HepG2 (cell line): ENCODE measurements around the gene FBF1. TPM values are rescaled to one million over a fixed set of nuclear protein-coding genes. Genes with fewer than 3 reads are reported as not detected.
A peak's percentile ranks its signal among the peaks of the same experiment; 100 is the strongest.

ENCODE experiments used
- EEA1 ChIP-seq: sonication (generic); formaldehyde crosslinking; IDR thresholded peaks from 2 replicates; pipeline ENCODE4 v1.5.1; 2020; ENCODE audit warnings: mild to moderate bottlenecking, missing genetic modification reagents, borderline replicate concordance
- EHMT2 ChIP-seq: fragments of 200-600 bp; sonication (generic); IDR thresholded peaks from 2 replicates; pipeline ENCODE4 v1.7.0; 2017; ENCODE audit warnings: antibody characterized with exemption, low read depth, low read length, borderline replicate concordance
- HNRNPH1 ChIP-seq: fragments of 200-400 bp; formaldehyde crosslinking; optimal IDR thresholded peaks from 2 replicates; pipeline ENCODE3; 2017; ENCODE audit warnings: mild to moderate bottlenecking, low read depth, low read length
- NCOA2 ChIP-seq: sonication (generic); formaldehyde crosslinking; IDR thresholded peaks from 2 replicates; pipeline ENCODE4 v1.8.0; 2022; ENCODE audit warnings: inconsistent platforms
- NR2F2 ChIP-seq: IDR thresholded peaks from 2 replicates; pipeline ENCODE4 v1.6.1; 2012; ENCODE audit warnings: low read depth, inconsistent platforms, borderline replicate concordance
- PHF5A ChIP-seq: IDR thresholded peaks from one replicate; pipeline ENCODE4 v1.6.1; 2018; ENCODE audit warnings: low read depth, missing genetic modification reagents; ENCODE audit not compliant: unreplicated experiment
- SNRNP70 ChIP-seq: fragments of 200-400 bp; formaldehyde crosslinking; IDR thresholded peaks from 2 replicates; pipeline ENCODE4 v1.6.1; 2017; ENCODE audit warnings: mild to moderate bottlenecking, low read depth, low read length, moderate library complexity
- SRSF4 ChIP-seq: fragments of 200-400 bp; formaldehyde crosslinking; IDR thresholded peaks from one replicate; pipeline ENCODE4 v1.6.1; 2018; ENCODE audit warnings: mild to moderate bottlenecking, low read depth, low read length, moderate library complexity; ENCODE audit not compliant: poor library complexity, severe bottlenecking
- TEAD3 ChIP-seq: optimal IDR thresholded peaks from 2 replicates; pipeline ENCODE3; 2016; ENCODE audit warnings: borderline replicate concordance
- ZBED4 ChIP-seq: sonication (generic); formaldehyde crosslinking; IDR thresholded peaks from 2 replicates; pipeline ENCODE4 v1.4.0; 2020; ENCODE audit warnings: missing genetic modification reagents, borderline replicate concordance
- ZBTB43 ChIP-seq: sonication (generic); formaldehyde crosslinking; conservative IDR thresholded peaks from 2 replicates; pipeline ENCODE4 v1.4.0; 2020; ENCODE audit warnings: missing genetic modification reagents
- ZKSCAN1 ChIP-seq: fragments of 150-350 bp; IDR thresholded peaks from 2 replicates; pipeline ENCODE4 v1.6.1; 2014; ENCODE audit warnings: low read length
- ZNF101 ChIP-seq: sonication (generic); formaldehyde crosslinking; IDR thresholded peaks from 2 replicates; pipeline ENCODE4 v1.4.0; 2020; ENCODE audit warnings: mild to moderate bottlenecking, low read depth, missing genetic modification reagents, borderline replicate concordance
- ZNF460 ChIP-seq: sonication (generic); formaldehyde crosslinking; IDR thresholded peaks from 2 replicates; pipeline ENCODE4 v1.5.1; 2020; ENCODE audit warnings: missing genetic modification reagents, mild to moderate bottlenecking, borderline replicate concordance
- ZNF646 ChIP-seq: sonication (generic); formaldehyde crosslinking; IDR thresholded peaks from 2 replicates; pipeline ENCODE4 v1.9.0; 2021; ENCODE audit warnings: mild to moderate bottlenecking, missing genetic modification reagents
- ZNF766 ChIP-seq: sonication (generic); formaldehyde crosslinking; IDR thresholded peaks from 2 replicates; pipeline ENCODE4 v1.5.0; 2020; ENCODE audit warnings: missing genetic modification reagents, borderline replicate concordance
- polyA plus RNA-seq, 8 experiments: library from polyadenylated mRNA; depleted of rRNA in 3 of 8; stranded (reverse) in 7 of 8; unstranded in 1 of 8; fragments of >200 nt; fragmentation: Illumina TruSeq in 4 of 8; extraction: Trizol in 4 of 8; gene quantifications; 2 replicates each; pipeline versions ENCODE4 v1.2.1 to v1.2.3, GENCODE V29; 2011 to 2016; ENCODE audit warnings: low read depth in 4 of 8, missing spikeins in 1 of 8, mixed read lengths in 1 of 8; ENCODE audit not compliant: insufficient read depth in 1 of 8
- total RNA-seq, 5 experiments: library from RNA; depleted of rRNA; stranded (reverse); fragments of >200 nt; fragmentation: Illumina TruSeq; extraction: Trizol; gene quantifications; 2 replicates each; pipeline ENCODE4 v1.2.3, GENCODE V29; 2016; ENCODE audit warnings: low read depth in 1 of 5

FBF1 gene
- total and polyA plus RNA-seq, 2 of the 13 experiments (the other 11 are each of a cell fraction or from before 2014, with no cell fraction given), result 2.4 to 8.1 TPM

- peak; percentile 39 for TF ChIP-seq TEAD3
- peak; percentile 66 for TF ChIP-seq NCOA2 (CRISPR knock-in tag)
- no peak; the same call in 1 of the 2 replicates for TF ChIP-seq ZKSCAN1
- no peak for TF ChIP-seq ZNF766
- TF ChIP-seq NR2F2, result peak; percentile 73
- no peak for TF ChIP-seq SNRNP70
- TF ChIP-seq ZNF646, result no peak
- peak; percentile 60 for TF ChIP-seq HNRNPH1
- 0 out of 2 replicates have a peak, but pooled peaks have one; percentile 77 for TF ChIP-seq ZBED4 (CRISPR knock-in tag)
- no peak for TF ChIP-seq EHMT2
- TF ChIP-seq SRSF4, result no peak
- peak; percentile 54; the same call in 1 of the 2 replicates for TF ChIP-seq ZNF460 (CRISPR knock-in tag)
- TF ChIP-seq ZNF101, result 0 out of 2 replicates have a peak, but pooled peaks have one; percentile 50
- TF ChIP-seq ZBTB43 (CRISPR knock-in tag), result no peak; the same call in 1 of the 2 replicates
- peak; percentile 92 for TF ChIP-seq PHF5A (CRISPR knock-in tag)
- no peak; the same call in 1 of the 2 replicates for TF ChIP-seq EEA1 (CRISPR knock-in tag)
Observed at GRCh38 chr17:75978938-75979704, 38.3 kb upstream of the FBF1 start, which contains the start of the genes ACOX1 and TEN1 (continued).
